BLaER1 treated with 17β-estradiol and CSF1 and Interleukin-3, amounts not matched to agents 10 nM and 100 nM (cell line): ENCODE data around the gene PGF.
"Not testable (repeated sequence)": the region's sequence is repeated elsewhere in the genome, so short reads cannot be mapped to it uniquely, and the experiment has no call there.

Experiments used
- H3K27ac ChIP-seq, 11 experiments: shearing (Covaris generic); formaldehyde crosslinking; 2 replicates each; pipeline ENCODE4 v1.8.1; 2022
- H3K27me3 ChIP-seq, 11 experiments: shearing (Covaris generic); formaldehyde crosslinking; 2 replicates each; pipeline ENCODE4 v1.8.1; 2022
- H3K36me3 ChIP-seq, 11 experiments: shearing (Covaris generic); formaldehyde crosslinking; 2 replicates each; pipeline ENCODE4 v1.8.1; 2022
- H3K4me1 ChIP-seq, 10 experiments: shearing (Covaris generic); formaldehyde crosslinking; 2 replicates each; pipeline ENCODE4 v1.8.1; 2022
- H3K4me2 ChIP-seq, 11 experiments: shearing (Covaris generic); formaldehyde crosslinking; 2 replicates each; pipeline ENCODE4 v1.8.1; 2022
- H3K4me3 ChIP-seq, 10 experiments: shearing (Covaris generic); formaldehyde crosslinking; 2 replicates each; pipeline ENCODE4 v1.8.1; 2022
- H3K9ac ChIP-seq, 11 experiments: shearing (Covaris generic); formaldehyde crosslinking; 2 replicates each; pipeline ENCODE4 v1.8.1; 2022
- H3K9me3 ChIP-seq, 11 experiments: shearing (Covaris generic); formaldehyde crosslinking; replicated peaks in 1 of 11; 2 replicates each; pipeline ENCODE4 v1.8.1; 2022
- H4K20me1 ChIP-seq, 11 experiments: shearing (Covaris generic); formaldehyde crosslinking; 2 replicates each; pipeline ENCODE4 v1.8.1; 2022
- Cebpa-rat ChIP-seq, 11 experiments: shearing (Covaris generic); IDR thresholded peaks; 2 replicates each; pipeline ENCODE4 v1.8.1; 2022

The PGF gene

GRCh38 chr14:74935360-74935680, 20.1 kb downstream of the PGF start:
- no peaks in the 10 kb centered on the region for H4K20me1 ChIP-seq
- peak overlapping the region in 10 of 11 experiments; percentile 18 to 83 (median 78); a peak in 18 of 22 replicates for H3K9ac ChIP-seq
- peak overlapping the region; percentile 79 to 93 (median 89) for H3K4me2 ChIP-seq
- peaks cover 97 to 100% (median 100%) of the 10 kb centered on the region in 10 experiments for H3K4me1 ChIP-seq
- no peaks in the 10 kb centered on the region; a peak in 1 of 22 replicates for H3K9me3 ChIP-seq
- H3K27me3 ChIP-seq, result no peaks in the 10 kb centered on the region
- H3K36me3 ChIP-seq, result no peaks in the 10 kb centered on the region
- no peak for TF ChIP-seq Cebpa-rat (IDR thresholded peaks at IDR 0.05)
- H3K27ac ChIP-seq, result peak overlapping the region; percentile 16 to 97 (median 88); a peak in 21 of 22 replicates
- H3K4me3 ChIP-seq, result peak overlapping the region in 7 of 10 experiments; percentile 26 to 49 (median 44); a peak in 12 of 20 replicates

DNA sequence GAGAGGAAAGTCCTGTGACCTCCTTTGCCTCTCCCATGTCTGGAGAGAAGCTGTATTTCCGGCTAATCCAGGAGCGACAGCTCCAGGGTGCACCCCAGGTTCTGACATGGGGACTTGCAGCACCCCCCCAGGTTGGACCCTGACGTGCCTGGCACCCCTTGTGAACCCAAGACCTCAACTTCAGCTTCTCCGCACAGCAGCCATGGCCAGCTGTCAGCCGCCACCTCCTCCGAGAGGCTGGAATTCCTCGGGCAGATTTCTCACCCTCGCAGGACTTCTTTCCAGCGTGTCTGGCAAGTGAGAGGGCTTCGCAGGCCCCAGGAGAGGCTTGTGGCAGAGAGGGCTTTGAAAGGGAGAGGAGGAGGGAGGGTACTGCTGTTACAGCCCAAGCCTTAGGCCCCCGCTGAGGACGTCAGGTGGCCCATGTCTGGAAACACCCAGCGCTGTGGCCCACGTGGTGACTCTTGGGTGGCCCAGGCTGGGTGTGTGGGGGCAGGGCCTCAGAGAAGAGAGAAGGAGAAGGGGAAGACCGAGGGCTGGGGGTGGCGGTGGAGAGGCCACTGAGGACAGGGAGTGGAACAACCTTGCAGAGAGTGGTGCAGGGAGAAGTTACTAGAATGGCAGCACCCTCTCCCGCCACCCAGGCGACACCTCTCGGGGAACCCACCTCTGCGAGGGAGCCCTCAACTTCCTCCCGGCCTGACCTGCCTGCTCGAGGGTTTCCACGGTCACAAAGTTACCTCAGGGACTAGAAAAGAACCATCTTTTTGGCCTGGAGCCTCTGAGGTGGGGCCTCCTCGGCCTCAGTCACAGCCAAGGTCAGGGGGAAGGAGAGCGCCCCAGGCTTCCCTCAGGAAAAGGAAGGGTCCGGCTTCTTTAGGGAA, 20.7 kb downstream of the PGF start:
- no peaks in the 10 kb centered on the region for H4K20me1 ChIP-seq
- peak overlapping the region; percentile 18 to 83 (median 77); a peak in 20 of 22 replicates for H3K9ac ChIP-seq
- H3K27ac ChIP-seq, result peak overlapping the region; percentile 16 to 97 (median 88); a peak in 21 of 22 replicates
- H3K27me3 ChIP-seq, result no peaks in the 10 kb centered on the region
- H3K9me3 ChIP-seq, result no peaks in the 10 kb centered on the region; a peak in 1 of 22 replicates
- H3K4me2 ChIP-seq, result peak overlapping the region; percentile 79 to 93 (median 89)
- TF ChIP-seq Cebpa-rat (IDR thresholded peaks at IDR 0.05), result no peak
- peaks cover 97 to 100% (median 100%) of the 10 kb centered on the region in 10 experiments for H3K4me1 ChIP-seq
- H3K36me3 ChIP-seq, result no peaks in the 10 kb centered on the region
- peak overlapping the region in 7 of 10 experiments; percentile 26 to 49 (median 44); a peak in 13 of 20 replicates for H3K4me3 ChIP-seq

GRCh38 chr14:74934041-74934440, 21.4 kb downstream of the PGF start:
- peaks cover 97 to 100% (median 100%) of the 10 kb centered on the region in 10 experiments for H3K4me1 ChIP-seq
- peak overlapping the region in 10 of 11 experiments; percentile 42 to 83 (median 78); a peak in 19 of 22 replicates for H3K9ac ChIP-seq
- H3K27ac ChIP-seq, result peak overlapping the region in 10 of 11 experiments; percentile 63 to 97 (median 90); a peak in 19 of 22 replicates
- H4K20me1 ChIP-seq, result no peaks in the 10 kb centered on the region
- no peaks in the 10 kb centered on the region; a peak in 1 of 22 replicates for H3K9me3 ChIP-seq
- H3K36me3 ChIP-seq, result no peaks in the 10 kb centered on the region
- no peaks in the 10 kb centered on the region for H3K27me3 ChIP-seq
- H3K4me3 ChIP-seq, result peak overlapping the region in 6 of 10 experiments; percentile 26 to 49 (median 44); a peak in 10 of 20 replicates
- no peak for TF ChIP-seq Cebpa-rat (IDR thresholded peaks at IDR 0.05)
- H3K4me2 ChIP-seq, result peak overlapping the region; percentile 79 to 93 (median 89)

GRCh38 chr14:74932936-74933335, 22.5 kb downstream of the PGF start:
- peak overlapping the region in 7 of 10 experiments; percentile 8 to 52 (median 36); a peak in 7 of 20 replicates for H3K4me3 ChIP-seq
- H3K36me3 ChIP-seq, H3K9me3 ChIP-seq, H3K27me3 ChIP-seq, H4K20me1 ChIP-seq: not testable (repeated sequence)
- peak overlapping the region in 10 of 11 experiments; percentile 30 to 83 (median 78); a peak in 18 of 22 replicates for H3K9ac ChIP-seq
- peak overlapping the region in 10 of 11 experiments; percentile 46 to 97 (median 90); a peak in 20 of 22 replicates for H3K27ac ChIP-seq
- peak overlapping the region; percentile 65 to 93 (median 89) for H3K4me2 ChIP-seq
- H3K4me1 ChIP-seq, result peaks cover 91 to 95% (median 95%) of the 10 kb centered on the region in 10 experiments

- Histone ChIP-seq H4K20me1 (no peaks in the 10 kb centered on the region), H3K4me1 (peaks cover 86 to 90% (median 90%) of the 10 kb centered on the region in 10 experiments), H3K9ac (peak overlapping the region in 10 of 11 experiments; percentile 30 to 83 (median 78); a peak in 18 of 22 replicates), H3K27me3 (no peaks in the 10 kb centered on the region), H3K36me3 (no peaks in the 10 kb centered on the region), H3K9me3 (no peaks in the 10 kb centered on the region), H3K4me2 (peak overlapping the region; percentile 65 to 93 (median 89)), H3K4me3 (peak overlapping the region in 7 of 10 experiments; percentile 8 to 52 (median 36); a peak in 7 of 20 replicates), H3K27ac (peak overlapping the region in 10 of 11 experiments; percentile 46 to 97 (median 90); a peak in 20 of 22 replicates)
- TF ChIP-seq Cebpa-rat (IDR thresholded peaks at IDR 0.05), result peak in 4 of 11 experiments; percentile 5 to 57 (median 10); a peak in 5 of 22 replicates
Observed at GRCh38 chr14:74932401-74932901, 22.9 kb downstream of the PGF start.

- H3K9me3 ChIP-seq, H3K36me3 ChIP-seq, H4K20me1 ChIP-seq, H3K27me3 ChIP-seq: not testable (repeated sequence)
- TF ChIP-seq Cebpa-rat (IDR thresholded peaks at IDR 0.05), result peak in 3 of 11 experiments; percentile 6 to 40 (median 22); a peak in 4 of 22 replicates
- Histone ChIP-seq H3K4me1 (peaks cover 79 to 83% (median 83%) of the 10 kb centered on the region in 10 experiments), H3K4me2 (peak overlapping the region; percentile 65 to 93 (median 89)), H3K27ac (peak overlapping the region in 10 of 11 experiments; percentile 22 to 97 (median 90); a peak in 19 of 22 replicates), H3K9ac (peak overlapping the region in 9 of 11 experiments; percentile 50 to 83 (median 78); a peak in 16 of 22 replicates), H3K4me3 (peak overlapping the region in 1 of 10 experiments; percentile 52; a peak in 1 of 20 replicates)
Observed at GRCh38 chr14:74931744-74932143, 23.7 kb downstream of the PGF start.

- Histone ChIP-seq H3K36me3 (no peaks in the 10 kb centered on the region), H3K9ac (peak overlapping the region in 4 of 11 experiments; percentile 3 to 30 (median 8); a peak in 4 of 22 replicates), H3K27ac (peak overlapping the region in 9 of 11 experiments; percentile 1 to 97 (median 88); a peak in 13 of 22 replicates), H3K4me3 (no peak overlapping the region), H4K20me1 (no peaks in the 10 kb centered on the region), H3K9me3 (no peaks in the 10 kb centered on the region), H3K27me3 (no peaks in the 10 kb centered on the region), H3K4me1 (peaks cover 54 to 58% (median 58%) of the 10 kb centered on the region in 10 experiments), H3K4me2 (peak overlapping the region; percentile 51 to 92 (median 79))
- TF ChIP-seq Cebpa-rat (IDR thresholded peaks at IDR 0.05), result peak in 8 of 11 experiments; percentile 47 to 86 (median 62); a peak in 15 of 22 replicates
Observed at GRCh38 chr14:74929242-74929641, 26.2 kb downstream of the PGF start.

- H3K4me1 ChIP-seq, result peaks cover 35 to 55% (median 48%) of the 10 kb centered on the region in 10 experiments
- no peak overlapping the region for H3K9ac ChIP-seq
- no peaks in the 10 kb centered on the region for H3K9me3 ChIP-seq
- no peak for TF ChIP-seq Cebpa-rat (IDR thresholded peaks at IDR 0.05)
- no peak overlapping the region for H3K27ac ChIP-seq
- H3K36me3 ChIP-seq, result no peaks in the 10 kb centered on the region
- H3K4me2 ChIP-seq, result no peak overlapping the region
- H4K20me1 ChIP-seq, result no peaks in the 10 kb centered on the region
- H3K4me3 ChIP-seq, result no peak overlapping the region
- H3K27me3 ChIP-seq, result no peaks in the 10 kb centered on the region
Observed at GRCh38 chr14:74927225-74927624, 28.2 kb downstream of the PGF start.
